A549 (cell line): ENCODE measurements around the gene TSPAN5.

Experiments used
- CBX8 ChIP-seq: fragments of 200-600 bp; sonication (generic); IDR thresholded peaks from 2 replicates; pipeline ENCODE4 v1.6.1; 2016
- CEBPB ChIP-seq, 2 experiments: fragments of >200 bp in 1 of 2; sonication (Bioruptor Twin) in 1 of 2; formaldehyde crosslinking in 1 of 2; IDR thresholded peaks; 2 replicates each; pipeline ENCODE4 v1.6.1; 2012 to 2016
- CTCF ChIP-seq: fragments of >200 bp; sonication (Bioruptor Twin); formaldehyde crosslinking; IDR thresholded peaks from 3 replicates; pipeline ENCODE4 v1.5.1; 2016
- FOSB ChIP-seq: fragments of 250-450 bp; sonication (Bioruptor Pico); IDR thresholded peaks from 2 replicates; pipeline ENCODE4 v1.5.0; 2020; ENCODE audit warnings: mild to moderate bottlenecking, moderate library complexity
- HMGXB4 ChIP-seq: fragments of 250-450 bp; sonication (Bioruptor Pico); IDR thresholded peaks from 2 replicates; pipeline ENCODE4 v1.5.0; 2021; ENCODE audit warnings: mild to moderate bottlenecking, moderate library complexity, borderline replicate concordance
- MAX ChIP-seq: IDR thresholded peaks from 2 replicates; pipeline ENCODE4 v1.6.1; 2012
- POLR2A ChIP-seq: IDR thresholded peaks from 2 replicates; pipeline ENCODE4 v1.6.1; 2012; ENCODE audit warnings: mild to moderate bottlenecking, low read length
- SMC3 ChIP-seq: fragments of >200 bp; sonication (Bioruptor Twin); formaldehyde crosslinking; IDR thresholded peaks from 3 replicates; pipeline ENCODE4 v1.6.1; 2018; ENCODE audit warnings: inconsistent platforms
- SREBF2 ChIP-seq: fragments of 450-650 bp; IDR thresholded peaks from 2 replicates; pipeline ENCODE4 v1.6.1; 2014; ENCODE audit warnings: mild to moderate bottlenecking, moderate library complexity
- ZFP36 ChIP-seq: fragments of 450-650 bp; IDR thresholded peaks from 2 replicates; pipeline ENCODE4 v1.6.1; 2014; ENCODE audit warnings: borderline replicate concordance; ENCODE audit not compliant: partially characterized antibody

DNA sequence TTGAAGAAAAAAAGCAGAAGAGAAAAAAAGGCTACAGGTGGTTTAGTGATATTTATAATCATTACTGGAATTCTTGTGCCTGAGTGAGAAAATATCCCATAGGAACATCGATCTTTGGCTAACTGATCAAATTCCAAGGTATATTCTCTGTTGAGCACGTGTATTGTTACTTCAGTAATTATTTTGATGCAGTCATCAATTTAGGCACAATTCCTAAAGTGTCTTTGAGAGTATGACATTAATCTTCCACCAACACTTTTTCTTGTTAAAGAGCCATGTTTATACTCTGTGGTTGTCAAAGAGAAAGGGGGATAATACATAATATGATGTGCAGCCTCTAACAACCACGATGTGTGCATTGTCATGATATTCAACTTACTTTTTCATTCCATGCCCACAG is 151.1 kb downstream of the TSPAN5 start:
- TF ChIP-seq CTCF, result no peak
- TF ChIP-seq CBX8, result no peak
- TF ChIP-seq FOSB, result no peak
- TF ChIP-seq CEBPB (IDR thresholded peaks at IDR 0.05), result no peak
- TF ChIP-seq ZFP36, result no peak
- TF ChIP-seq SREBF2, result no peak
- TF ChIP-seq HMGXB4 (CRISPR knock-in tag), result no peak
- TF ChIP-seq POLR2A, result no peak
- TF ChIP-seq MAX, result no peak
- no peak for TF ChIP-seq SMC3
